Thyroid gland (tissue), 4 donors: ENCODE data around the gene KCNIP1.

Source experiments
- CTCF ChIP-seq, 6 experiments: fragments of 200-600 bp in 3 of 6; fragments of 450-650 bp in 3 of 6; sonication (generic) in 3 of 6; IDR thresholded peaks; one replicate each; pipeline ENCODE4 v1.5.1; 2016 to 2019; ENCODE audit warnings: antibody characterized with exemption in 6 of 6, mild to moderate bottlenecking in 2 of 6, inconsistent platforms in 1 of 6, moderate library complexity in 1 of 6
- POLR2A ChIP-seq, 2 donors: fragments of 450-650 bp; IDR thresholded peaks; one replicate each; pipeline ENCODE4 v1.6.1; 2017; ENCODE audit warnings: antibody characterized with exemption in 2 of 2, mild to moderate bottlenecking in 2 of 2, moderate library complexity in 1 of 2

- TF ChIP-seq CTCF (IDR thresholded peaks at IDR 0.05) (no peak), POLR2A (IDR thresholded peaks at IDR 0.05) (no peak)
Observed at GRCh38 chr5:170746961-170747340, 243.1 kb downstream of the KCNIP1 start.
